T follicular helper cell (primary cell): ENCODE measurements around the gene MZF1.

Experiments
- DNase-seq: peaks from one replicate; pipeline ENCODE4 v3.0.0-alpha.2; 2020; ENCODE audit warnings: low read depth

MZF1 gene

DNA sequence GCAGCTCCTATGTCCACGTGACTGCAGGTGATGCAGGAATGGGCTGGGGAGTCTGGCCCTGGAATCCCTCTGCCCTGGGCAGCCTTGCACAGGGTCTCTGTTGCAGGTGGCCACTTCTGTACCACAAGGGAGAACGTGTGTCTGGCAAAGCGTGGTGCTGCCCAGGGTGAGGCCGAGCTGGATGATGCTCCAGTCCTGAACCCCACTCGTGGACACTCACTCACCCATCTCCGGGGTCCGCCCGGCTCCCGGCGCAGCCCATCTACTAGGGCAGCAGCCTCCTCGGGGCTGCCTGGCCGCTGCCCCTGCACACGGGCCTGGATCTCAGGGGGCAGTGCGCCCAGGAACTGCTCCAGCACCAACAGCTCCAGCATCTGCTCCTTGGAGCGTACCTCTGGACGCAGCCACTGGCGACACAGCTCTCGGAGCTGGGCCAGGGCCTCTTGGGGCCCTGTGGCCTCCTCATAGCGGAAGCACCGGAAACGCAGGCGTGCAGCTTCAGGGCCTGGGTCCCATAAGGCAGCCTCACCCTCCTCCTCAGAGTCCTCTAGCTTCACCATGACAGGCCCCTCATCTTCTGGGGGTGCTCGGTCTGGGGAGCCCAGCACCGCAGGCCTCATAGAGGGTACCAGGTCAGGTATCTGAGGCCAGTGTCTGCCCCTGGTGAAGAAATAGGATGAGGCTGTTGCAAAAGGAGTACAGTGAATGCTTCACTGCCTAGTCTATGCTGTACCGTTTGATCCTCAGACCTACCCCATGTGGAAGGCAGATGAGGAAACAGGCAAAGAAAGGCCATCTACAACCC lies 2.2 kb downstream of the MZF1 start:
- no peak for DNase-seq

DNA sequence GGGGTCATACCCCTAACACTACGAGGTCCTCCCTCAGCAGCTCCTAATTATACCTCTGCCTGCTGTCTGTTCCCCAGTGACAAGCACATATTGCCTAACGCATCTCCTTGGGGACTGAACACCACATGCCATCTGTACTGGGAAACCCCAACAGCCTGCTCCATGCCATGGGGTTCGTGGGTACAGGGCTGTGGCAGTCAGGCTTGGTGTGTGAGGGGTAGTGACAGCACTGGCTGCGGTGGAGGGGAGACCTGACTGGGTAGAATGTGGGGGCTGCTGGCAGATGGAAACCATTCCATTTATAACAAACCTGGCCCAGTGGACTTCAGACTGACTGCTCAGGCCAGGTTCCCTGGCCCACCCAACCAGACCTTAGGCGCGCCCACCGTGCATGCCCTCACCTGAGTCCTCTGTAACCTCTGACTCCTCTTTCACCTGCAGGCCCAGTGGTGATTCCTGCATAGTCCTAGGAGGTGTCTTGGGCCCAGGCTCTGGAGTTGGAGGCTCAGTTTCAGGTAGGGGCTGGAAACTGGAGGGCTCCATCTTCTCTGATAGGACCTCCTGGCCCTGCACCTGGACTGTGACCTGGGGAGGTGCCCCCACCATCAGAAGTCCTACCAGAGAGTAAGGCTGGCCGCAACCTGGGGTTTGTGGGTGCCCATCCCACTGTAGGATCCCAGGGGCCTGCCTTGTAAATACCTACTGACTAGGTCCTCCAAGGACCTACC lies 3.0 kb downstream of the MZF1 start:
- DNase-seq = no peak

DNA sequence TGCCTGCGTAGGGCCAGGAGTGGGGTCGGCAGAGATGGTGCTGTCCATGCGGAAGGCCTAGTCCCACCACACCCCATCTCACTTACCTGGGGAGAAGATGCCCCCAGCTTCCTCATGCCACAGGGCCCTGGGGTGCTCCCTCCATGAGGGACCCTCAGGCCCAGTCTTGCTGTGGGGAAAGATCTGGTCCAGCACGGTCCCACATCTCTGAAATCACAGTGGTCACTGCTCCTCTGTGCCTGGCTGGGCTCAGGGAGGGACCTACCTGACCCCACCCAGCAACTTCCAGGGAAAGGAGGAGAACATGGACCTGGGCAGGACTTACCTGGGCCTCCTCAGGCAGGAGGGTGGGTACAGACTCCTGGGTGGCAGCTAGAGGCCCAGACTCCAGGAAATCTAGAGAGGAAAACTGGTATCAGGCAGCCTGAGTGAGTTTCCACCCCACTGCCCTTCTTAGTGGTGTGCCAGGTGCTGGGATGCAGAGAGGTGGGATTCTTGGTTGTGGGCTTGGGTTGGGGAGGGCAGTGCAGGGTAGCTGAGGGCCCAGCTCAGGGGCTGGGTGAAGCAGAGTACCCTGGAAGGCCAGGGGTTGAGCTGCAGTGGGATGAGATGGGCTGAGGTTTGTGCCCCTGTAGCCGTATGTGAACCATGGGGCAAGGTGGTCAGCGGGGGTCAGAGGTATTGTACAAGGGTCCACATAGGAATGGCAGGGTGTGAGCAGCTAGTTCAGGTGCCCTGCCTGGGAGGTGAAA lies 3.8 kb downstream of the MZF1 start:
- DNase-seq = no peak

DNA sequence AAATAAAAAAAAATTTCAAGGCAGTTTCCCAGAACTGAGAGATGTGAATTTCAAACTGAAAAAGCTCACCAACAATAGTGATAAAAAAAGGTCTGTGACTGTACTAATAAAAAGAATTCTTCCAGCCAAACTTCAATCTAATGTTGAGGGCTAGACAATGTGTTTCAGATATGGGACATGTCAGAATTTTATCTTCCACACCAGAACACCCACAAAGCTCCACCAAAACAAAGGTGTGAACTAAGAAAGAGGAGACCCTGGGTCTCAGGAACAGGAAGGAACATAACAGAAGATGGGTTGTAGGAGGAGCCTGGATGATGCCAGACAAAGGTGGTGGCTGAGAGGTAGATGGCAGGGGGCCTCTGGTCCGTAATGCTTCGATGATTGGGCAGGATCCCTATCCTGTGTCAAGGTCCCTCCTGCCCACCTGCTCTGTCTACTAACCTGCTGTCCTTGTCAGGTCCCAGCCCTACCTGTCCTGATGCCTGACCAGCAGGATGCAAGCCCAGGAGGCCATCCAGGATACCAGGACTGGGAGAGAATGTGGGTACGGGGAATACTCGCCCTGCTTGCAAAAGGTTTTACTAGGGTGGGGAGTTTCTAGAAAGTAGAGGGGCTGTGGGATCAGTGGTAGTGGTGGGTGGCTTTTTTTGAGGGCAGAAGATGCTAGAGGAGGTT lies 4.5 kb downstream of the MZF1 start:
- no peak for DNase-seq

DNA sequence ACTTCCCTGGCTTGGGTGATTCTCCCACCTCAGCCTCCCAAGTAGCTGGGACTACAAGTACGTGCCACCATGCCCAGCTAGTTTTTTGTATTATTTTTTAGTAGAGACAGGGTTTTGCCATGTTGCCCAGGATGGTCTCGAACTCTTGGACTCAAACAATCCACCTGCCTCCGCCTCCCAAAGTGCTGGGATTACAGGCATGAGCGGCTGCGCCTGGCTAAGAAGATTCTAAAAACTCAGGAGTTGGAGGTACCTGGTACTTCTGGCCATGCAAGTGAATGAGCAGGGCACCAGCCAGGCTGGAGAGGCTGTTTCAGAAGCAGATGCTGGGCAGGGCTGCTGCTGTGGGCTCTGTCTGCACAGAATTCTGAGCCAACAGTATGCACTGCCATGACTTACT lies 6.1 kb downstream of the MZF1 start:
- no peak for DNase-seq

DNA sequence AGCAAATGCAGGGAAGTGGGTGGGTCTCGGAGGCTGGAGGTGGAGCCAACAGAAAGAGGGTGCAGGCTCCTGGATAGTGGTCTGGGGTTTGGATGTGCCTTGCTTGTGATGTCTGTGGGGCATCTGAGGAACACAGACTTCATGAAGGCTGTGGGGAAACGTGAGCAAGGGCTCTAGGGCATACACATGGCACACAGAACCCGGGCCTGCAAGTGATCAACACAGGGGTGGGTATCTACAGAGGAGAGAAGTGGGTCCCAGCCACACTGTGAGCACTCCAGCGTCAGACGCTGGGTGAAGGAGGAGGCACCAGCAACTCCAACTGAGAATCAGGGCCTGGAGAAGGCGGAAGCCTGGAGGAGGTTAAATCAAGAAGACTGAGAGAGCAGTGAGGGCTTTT lies 9.3 kb downstream of the MZF1 start:
- DNase-seq = no peak

DNA sequence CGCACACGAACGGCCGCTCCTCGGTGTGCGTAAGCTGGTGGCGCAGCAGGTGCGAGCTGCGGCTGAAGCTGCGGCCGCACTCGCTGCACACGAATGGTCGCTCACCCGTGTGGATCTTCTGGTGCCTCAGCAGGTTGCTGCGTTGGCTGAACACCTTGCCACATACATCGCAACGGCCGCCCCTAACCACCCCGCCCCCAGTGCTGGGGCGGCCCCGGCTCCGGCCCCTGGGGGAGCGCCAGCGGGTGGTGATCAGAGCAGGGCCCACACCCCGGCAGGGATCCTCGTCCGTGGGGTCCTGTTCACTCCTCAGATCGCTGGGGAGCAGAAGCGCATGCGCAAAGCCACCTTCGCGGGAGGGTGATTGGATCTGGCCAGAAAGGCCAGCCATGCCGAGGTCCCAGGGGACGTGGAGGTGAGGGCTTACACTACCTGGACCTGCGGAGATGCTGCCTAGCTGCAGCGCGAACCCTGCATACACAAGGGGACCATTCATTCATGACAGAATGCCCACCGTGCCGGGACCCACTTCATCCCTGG lies 10.0 kb downstream of the MZF1 start:
- DNase-seq = no peak

DNA sequence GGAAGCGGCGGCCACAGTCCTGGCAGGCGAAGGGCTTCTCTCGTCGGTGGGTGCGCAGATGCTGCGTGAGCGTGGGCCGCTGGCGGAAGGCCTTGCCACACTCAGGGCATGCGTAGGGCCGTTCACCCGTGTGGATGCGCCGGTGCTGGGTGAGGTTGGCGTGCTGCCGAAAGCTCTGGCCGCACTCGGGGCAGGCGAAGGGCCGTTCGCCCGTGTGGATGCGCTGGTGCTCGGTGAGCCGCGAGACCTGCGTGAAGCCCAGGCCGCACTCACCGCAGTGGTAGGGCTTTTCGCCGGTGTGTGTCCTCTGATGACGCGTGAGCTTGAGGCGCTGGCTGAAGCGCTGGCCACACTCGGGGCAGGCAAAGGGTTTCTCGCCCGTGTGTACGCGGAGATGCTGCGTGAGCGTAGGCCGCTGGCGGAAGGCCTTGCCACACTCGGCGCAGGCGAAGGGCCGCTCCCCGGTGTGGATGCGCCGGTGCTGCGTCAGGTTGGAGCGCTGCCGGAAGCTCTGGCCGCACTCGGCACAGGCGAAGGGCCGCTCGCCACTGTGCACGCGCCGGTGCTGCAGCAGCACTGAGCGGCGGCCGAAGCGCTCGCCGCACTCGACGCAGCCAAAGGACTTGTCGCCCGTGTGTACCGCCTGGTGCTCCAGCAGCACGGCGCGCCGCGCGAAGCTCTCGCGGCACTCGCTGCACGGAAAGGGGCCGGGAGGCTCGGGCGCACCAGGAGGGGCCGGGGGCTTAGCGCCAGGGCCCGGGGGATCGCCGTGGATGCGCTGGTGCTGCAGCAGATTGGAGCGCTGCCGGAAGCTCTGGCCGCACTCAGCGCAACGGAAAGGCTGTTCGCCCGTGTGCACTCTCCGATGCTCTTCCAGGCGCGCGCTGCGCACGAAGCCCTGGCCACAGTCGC lies 10.8 kb downstream of the MZF1 start:
- DNase-seq = no peak

DNA sequence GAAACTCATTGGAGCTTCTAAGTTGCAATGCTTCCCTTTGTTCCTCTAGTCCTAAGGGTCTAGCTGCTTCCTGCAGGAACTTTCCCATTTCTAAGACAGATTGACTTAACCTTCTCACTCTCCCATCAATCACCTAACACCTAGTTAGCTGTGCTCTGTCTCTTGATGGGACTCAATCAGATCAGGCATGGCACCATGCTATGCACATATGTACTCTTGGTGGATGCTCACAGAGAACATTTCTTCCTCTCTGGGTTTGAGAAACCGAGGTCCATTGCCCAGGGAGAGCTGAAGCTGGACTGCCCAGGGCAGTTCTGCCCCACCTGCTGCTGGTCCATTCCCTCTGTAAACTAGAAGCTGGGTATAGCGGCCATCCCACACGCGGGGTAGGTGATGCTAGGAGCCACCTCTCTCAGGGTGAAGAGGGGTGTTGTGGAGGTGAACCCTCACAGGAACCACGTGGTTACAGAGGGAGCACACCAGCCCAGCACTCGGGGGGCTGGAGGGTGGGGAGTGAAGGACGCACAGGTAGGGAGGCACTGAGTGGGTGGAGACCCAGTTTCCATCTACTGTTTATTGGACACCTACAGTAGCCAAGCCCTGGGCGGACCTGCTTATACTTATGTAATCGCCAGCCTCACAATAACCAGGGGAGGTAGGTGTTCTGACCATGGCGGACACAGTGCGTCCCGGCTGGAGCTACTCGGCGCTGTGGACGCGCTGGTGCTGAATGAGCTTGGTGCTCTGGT lies 11.6 kb downstream of the MZF1 start:
- DNase-seq = no peak

DNA sequence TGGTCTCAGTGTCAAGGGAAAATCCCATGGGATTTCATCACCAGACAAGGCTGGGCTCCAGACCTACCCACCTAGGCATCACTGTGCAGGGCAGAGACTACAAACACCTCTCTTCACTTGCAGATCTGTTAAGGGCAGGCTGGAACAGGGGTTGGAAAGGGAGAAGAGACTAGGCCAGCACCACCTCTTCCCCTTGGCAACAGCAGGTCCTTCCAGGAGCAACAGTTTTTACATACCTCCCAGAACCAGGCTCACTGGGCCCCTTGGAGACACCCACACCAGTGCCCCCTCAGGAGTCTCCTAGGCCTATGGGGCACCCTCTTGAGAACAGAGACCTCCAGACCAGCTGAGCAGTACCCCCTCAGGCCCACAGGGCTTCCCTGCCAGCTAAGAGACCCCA lies 12.2 kb downstream of the MZF1 start:
- no peak for DNase-seq

DNA sequence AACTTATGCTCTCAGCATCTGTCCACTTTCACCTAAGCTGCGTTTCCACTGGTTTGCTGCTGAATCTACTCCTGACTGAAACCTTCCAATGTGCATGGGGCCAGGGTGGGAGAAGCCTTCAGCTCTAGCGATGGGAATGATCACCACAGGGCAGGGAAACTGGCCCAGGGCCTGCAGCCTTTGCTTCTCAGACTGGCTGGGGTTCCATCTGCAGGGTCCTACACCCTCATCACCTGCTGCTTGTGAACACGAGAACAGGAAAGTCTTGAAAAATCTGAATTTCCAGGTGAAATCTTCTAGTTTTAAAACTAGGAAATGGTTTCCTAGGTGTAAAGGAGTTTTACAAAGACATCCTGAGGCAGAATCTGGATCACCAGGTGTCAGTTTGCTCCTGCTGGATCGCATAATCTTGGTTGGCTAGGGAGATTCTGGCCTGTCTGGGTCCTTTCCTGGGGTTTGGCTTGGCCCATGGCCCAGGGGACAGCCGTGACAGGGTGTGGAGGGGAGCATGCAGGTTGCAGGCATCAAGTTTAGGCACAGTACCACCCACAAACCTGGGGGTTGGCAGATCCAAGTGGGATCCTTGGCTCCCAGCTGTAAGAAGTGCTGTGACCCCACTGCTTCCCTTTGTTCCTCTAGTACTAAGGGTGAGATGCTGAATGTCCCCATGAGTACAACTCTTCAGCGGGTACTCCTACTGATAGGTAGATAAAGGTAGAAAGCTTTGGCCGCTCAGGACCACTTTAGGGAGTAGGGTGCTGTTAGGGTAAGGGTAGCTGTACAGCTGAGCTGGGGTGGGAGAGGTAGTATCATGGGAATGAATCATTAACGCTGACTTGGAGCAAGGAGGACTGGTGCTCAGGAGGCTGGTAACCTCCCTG lies 12.9 kb downstream of the MZF1 start:
- DNase-seq = no peak

DNA sequence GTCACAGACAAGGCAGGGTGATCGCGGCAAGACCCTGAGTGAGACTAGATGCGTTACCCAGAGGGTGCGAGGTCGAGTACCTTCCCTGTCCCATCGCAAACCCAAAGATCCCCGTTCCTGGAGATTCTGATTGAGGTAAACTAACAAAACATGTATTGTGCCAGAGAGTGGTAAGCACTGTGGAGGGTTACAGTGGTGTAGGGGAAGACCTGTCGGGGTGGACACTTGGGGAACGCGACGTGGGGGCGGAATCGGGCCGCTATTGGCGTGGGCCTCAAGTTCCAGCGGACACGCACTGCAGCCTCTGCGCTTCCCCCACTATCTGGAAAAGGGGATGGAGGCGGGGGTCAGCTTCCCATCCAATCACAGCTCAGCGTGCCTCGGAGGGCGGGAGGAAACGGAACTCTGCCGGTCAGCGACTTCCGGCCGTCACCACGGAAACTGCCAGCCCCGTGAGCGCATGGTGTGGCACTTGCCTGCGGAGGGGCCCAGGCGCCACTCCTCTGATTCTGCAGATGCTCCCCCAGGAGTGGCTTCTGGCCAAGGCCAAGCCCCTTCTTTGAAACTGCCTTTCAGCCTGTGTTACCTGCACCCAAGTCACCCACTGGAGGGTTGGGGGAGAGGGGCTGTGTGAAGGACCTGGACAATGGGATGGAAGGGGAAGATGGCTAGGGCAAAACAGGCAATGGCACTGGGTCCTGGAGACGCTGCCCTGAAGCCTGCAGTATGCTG lies 13.7 kb downstream of the MZF1 start:
- no peak for DNase-seq

DNA sequence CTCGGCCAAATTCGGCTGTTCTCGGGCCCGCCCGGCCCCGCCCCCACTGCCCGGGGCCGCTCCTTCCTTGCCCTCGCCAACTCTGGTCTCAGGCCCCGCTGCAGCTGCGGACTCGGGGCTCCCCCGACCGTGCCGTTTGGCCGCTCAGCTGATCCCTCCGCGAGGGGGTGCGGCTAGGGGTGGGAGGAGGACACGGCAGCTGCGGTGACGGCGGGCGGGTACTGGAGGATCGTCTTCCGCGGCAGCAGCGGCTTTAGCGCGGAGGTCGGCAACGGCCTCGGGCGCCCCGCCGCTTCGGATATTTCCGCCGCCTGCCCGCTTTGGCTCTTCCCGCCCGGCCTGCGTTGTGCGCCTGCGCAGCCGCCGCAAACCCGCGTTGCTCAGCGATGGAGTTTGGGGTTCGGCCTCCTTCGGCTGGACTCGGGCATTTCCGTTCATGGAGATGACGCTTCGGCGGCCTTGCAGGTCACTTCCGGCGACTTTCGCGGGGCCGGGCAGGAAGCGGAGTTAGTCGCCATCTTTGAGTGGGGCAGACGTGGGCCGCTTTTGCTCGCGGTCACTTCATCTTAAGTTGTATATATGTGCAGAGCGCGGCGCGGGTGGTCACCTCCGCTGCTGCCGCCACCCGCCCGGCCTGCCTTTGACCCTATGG lies 14.4 kb downstream of the MZF1 start:
- DNase-seq = peak; percentile 100

DNA sequence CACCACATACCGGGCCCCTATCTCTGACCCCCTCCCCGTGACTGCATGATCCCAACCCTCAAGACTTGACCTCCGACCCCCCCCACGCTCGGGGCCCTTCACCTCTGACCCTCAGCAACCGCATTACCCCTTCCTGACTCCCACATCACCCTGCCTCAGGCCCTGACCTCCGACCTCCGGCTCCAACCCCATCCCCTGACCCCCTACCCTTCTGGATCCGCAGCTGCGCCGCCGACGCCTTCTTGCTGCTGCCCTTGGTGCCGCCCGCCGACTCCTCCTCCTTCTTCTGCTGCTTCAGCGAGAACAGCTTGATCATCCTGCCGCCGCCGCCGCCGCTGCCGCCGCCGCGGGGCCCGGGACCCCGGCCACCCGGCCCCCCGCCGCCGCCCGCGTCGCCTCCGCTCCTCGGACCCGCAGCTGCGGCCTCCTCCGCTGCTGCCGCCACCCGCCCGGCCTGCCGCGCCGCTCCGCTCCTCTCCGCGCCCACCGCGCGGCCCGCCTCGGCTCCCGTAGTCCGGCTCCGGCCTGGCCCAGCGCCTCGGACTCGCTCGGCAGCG lies 15.0 kb downstream of the MZF1 start, which contains the start of gene UBE2M:
Gene UBE2M, minus strand, starts transcription at position 546 of the 557 bp plus-strand sequence. Its CDS starts 230 bp downstream, at position 316.
- DNase-seq = peak; percentile 61

DNA sequence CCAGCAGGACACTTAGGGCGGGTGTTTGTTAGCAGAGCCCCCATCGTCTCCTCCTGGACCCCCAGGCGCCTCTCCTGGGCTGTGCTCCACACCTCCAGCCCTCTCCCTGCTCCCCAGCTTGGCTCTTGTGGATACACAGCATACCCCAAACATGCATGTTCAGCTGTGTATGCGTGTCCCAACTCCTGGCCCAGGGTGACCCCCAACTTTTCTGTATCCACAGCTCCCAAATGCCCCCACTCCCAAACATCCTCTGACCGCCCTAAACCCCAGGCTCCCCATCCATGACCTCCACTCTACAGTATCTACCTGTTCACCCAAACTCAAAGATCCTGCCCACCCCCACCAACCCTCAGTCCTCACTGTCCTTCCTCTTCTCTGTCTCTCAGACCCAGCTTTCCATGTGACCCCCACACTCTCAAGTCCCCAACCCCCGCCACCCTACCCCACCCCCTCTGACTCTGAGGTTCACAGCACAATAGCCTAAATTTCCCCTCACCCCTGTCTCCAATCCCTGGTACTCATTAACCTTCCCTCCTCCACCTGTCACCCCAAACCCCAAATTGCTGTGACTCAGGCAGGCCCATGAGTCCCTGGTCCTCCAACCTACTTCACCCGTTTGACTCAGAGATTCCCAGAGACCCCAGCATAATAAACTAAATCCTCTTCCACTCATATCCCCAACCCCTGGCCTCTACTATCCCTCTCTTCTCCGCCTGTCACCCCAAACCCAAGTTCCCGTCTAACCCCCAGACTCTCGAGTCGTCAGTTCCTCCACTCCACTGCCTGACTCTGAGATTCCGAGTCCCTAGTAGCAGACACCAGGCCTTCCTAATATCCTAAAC lies 15.7 kb downstream of the MZF1 start:
- no peak for DNase-seq

DNA sequence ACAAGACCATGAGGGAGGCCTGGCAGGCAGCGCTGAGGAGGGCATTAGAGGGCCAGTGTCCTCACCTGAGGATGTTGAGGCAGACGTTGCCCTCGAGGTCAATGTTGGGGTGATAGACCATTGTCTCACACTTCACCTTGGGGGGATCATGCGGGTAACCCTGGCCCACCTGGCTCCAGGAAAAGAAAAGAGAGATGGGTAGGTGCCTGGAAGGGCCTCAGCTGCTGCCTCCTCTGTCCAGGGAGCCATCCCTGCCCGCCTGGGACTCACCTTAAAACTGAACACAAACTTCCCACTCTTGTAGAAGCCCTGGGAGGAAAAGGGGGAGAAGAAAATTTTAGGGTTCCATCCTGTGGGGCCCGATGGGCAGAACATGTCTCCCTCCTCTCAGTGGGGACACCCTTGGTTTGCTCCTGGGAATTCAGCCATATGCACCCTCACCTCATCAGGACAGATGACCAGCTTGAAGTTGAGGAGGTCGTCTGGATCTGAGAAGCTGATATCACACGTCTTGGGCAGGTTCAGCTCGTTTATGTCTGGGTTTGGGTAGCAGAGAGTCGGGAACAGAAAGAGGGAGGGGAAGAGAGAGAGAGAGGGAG lies 16.4 kb downstream of the MZF1 start:
- no peak for DNase-seq
